Measurements from ENCODE around the gene SLC5A8.

SLC5A8 gene

GRCh38 chr12:101221301-101221700 lies 11.3 kb upstream of the SLC5A8 start:
- Histone ChIP-seq H3K36me3 (ENCODE audit: control insufficient read depth, insufficient read depth, low read length) (no peaks in the 10 kb centered on the region), H3K27me3 (replicated peaks; ENCODE audit: control insufficient read depth, insufficient read depth, low read length) (no peaks in the 10 kb centered on the region), H3K4me3 (replicated peaks; ENCODE audit: low read depth, low read length) (no peak overlapping the region)
- no peak for DNase-seq (ENCODE audit: extremely low read depth, insufficient read length)
- no peak for TF ChIP-seq CTCF (IDR thresholded peaks at IDR 0.05; ENCODE audit: insufficient read depth, low read length, poor library complexity, severe bottlenecking)

GRCh38 chr12:101216810-101217209 lies 6.8 kb upstream of the SLC5A8 start:
- Histone ChIP-seq H3K27me3 (replicated peaks; ENCODE audit: control insufficient read depth, insufficient read depth, low read length) (no peaks in the 10 kb centered on the region), H3K4me3 (replicated peaks; ENCODE audit: low read depth, low read length) (no peak overlapping the region), H3K36me3 (ENCODE audit: control insufficient read depth, insufficient read depth, low read length) (no peaks in the 10 kb centered on the region)
- DNase-seq (ENCODE audit: extremely low read depth, insufficient read length), result no peak
- no peak for TF ChIP-seq CTCF (IDR thresholded peaks at IDR 0.05; ENCODE audit: insufficient read depth, low read length, poor library complexity, severe bottlenecking)

- TF ChIP-seq CTCF (IDR thresholded peaks at IDR 0.05; ENCODE audit: insufficient read depth, low read length, poor library complexity, severe bottlenecking), result no peak
- DNase-seq (ENCODE audit: extremely low read depth, insufficient read length), result no peak
- Histone ChIP-seq H3K36me3 (ENCODE audit: control insufficient read depth, insufficient read depth, low read length) (no peaks in the 10 kb centered on the region), H3K27me3 (replicated peaks; ENCODE audit: control insufficient read depth, insufficient read depth, low read length) (no peaks in the 10 kb centered on the region; the same call in 1 of the 2 replicates), H3K4me3 (replicated peaks; ENCODE audit: low read depth, low read length) (no peak overlapping the region)
Observed at GRCh38 chr12:101207086-101207780, 2.8 kb downstream of the SLC5A8 start.

- Histone ChIP-seq H3K27me3 (replicated peaks; ENCODE audit: control insufficient read depth, insufficient read depth, low read length) (no peaks in the 10 kb centered on the region; the same call in 1 of the 2 replicates), H3K4me3 (replicated peaks; ENCODE audit: low read depth, low read length) (no peak overlapping the region), H3K36me3 (ENCODE audit: control insufficient read depth, insufficient read depth, low read length) (no peaks in the 10 kb centered on the region)
- TF ChIP-seq CTCF (IDR thresholded peaks at IDR 0.05; ENCODE audit: insufficient read depth, low read length, poor library complexity, severe bottlenecking), result no peak
- DNase-seq (ENCODE audit: extremely low read depth, insufficient read length), result no peak
Observed at GRCh38 chr12:101204602-101205304, 5.3 kb downstream of the SLC5A8 start.

GRCh38 chr12:101200824-101201223 lies 9.2 kb downstream of the SLC5A8 start:
- Histone ChIP-seq H3K36me3 (ENCODE audit: control insufficient read depth, insufficient read depth, low read length) (no peaks in the 10 kb centered on the region), H3K4me3 (replicated peaks; ENCODE audit: low read depth, low read length) (no peak overlapping the region), H3K27me3 (replicated peaks; ENCODE audit: control insufficient read depth, insufficient read depth, low read length) (no peaks in the 10 kb centered on the region)
- TF ChIP-seq CTCF (IDR thresholded peaks at IDR 0.05; ENCODE audit: insufficient read depth, low read length, poor library complexity, severe bottlenecking), result no peak
- DNase-seq (ENCODE audit: extremely low read depth, insufficient read length), result no peak
